Measurements from ENCODE around the gene SMIM35. TPM values are rescaled to one million over a fixed set of nuclear protein-coding genes. Genes with fewer than 3 reads are reported as not detected.

Gene SMIM35
- total RNA-seq, 4 donors from 2014 or later, result 0.47 TPM; not detected in 3

- DNase-seq (ENCODE audit: low spot score) (no peak), ATAC-seq (ENCODE audit: low FRiP score) (no peak)
- no peak for TF ChIP-seq CTCF (IDR thresholded peaks at IDR 0.05)
Observed at GRCh38 chr11:118099838-118100556, 13.2 kb upstream of the SMIM35 start.

- no peak for DNase-seq (ENCODE audit: low spot score)
- no peak for TF ChIP-seq CTCF (IDR thresholded peaks at IDR 0.05)
- no peak for ATAC-seq (ENCODE audit: low FRiP score)
Observed at GRCh38 chr11:118098996-118099837, 12.5 kb upstream of the SMIM35 start.

GRCh38 chr11:118095967-118096367 is 9.2 kb upstream of the SMIM35 start:
- ATAC-seq (ENCODE audit: low FRiP score) (no peak), DNase-seq (ENCODE audit: low spot score) (no peak)
- no peak for TF ChIP-seq CTCF (IDR thresholded peaks at IDR 0.05)

GRCh38 chr11:118095493-118095892 is 8.7 kb upstream of the SMIM35 start:
- ATAC-seq (ENCODE audit: low FRiP score) (no peak), DNase-seq (ENCODE audit: low spot score) (no peak)
- TF ChIP-seq CTCF (IDR thresholded peaks at IDR 0.05), result no peak

- no peak for ATAC-seq (ENCODE audit: low FRiP score)
- TF ChIP-seq CTCF (IDR thresholded peaks at IDR 0.05), result no peak
- DNase-seq (ENCODE audit: low spot score), result no peak
Observed at GRCh38 chr11:118092907-118093571, 6.3 kb upstream of the SMIM35 start.

- TF ChIP-seq CTCF (IDR thresholded peaks at IDR 0.05), result no peak
- ATAC-seq (ENCODE audit: low FRiP score) (no peak), DNase-seq (ENCODE audit: low spot score) (no peak)
Observed at GRCh38 chr11:118091690-118092089, 4.9 kb upstream of the SMIM35 start.

Data from omental fat pad (tissue), 4 donors.